ENCODE data around the gene NDUFA12.
A peak's percentile ranks its signal among the peaks of the same experiment; 100 is the strongest.

NDUFA12 gene

GRCh38 chr12:94963649-94964048 is 39.8 kb downstream of the NDUFA12 start:
- Mint-ChIP-seq H3K36me3 (no peaks in the 10 kb centered on the region), H3K4me3 (no peak overlapping the region), H3K27me3 (no peaks in the 10 kb centered on the region), H3K27ac (no peak overlapping the region), H3K4me1 (no peaks in the 10 kb centered on the region), H3K9me3 (no peaks in the 10 kb centered on the region)

DNA sequence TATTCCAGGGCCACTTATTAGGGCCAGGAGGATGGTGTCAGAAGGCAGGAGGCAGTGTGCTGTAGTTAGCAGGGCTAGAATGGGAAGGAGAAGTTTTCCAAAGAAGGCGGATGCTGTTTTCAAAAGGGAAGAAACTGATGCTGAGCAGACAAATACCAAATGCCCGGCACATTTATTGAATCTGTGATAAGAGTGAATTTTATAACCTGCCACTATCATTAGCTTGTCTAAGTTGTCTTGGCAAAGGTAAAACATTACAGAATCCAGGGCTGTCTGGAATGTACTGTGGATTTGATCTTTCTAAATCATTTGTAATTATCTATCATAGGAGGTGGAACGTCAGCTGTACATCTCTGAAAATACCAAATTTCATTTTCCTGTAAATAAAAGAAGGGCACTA is 40.8 kb downstream of the NDUFA12 start:
- no peak overlapping the region for H3K27ac Mint-ChIP-seq

GRCh38 chr12:94961911-94962310 is 41.6 kb downstream of the NDUFA12 start:
- H3K36me3 Mint-ChIP-seq, result no peaks in the 10 kb centered on the region

More for the DNA sequence above, 40.8 kb downstream of the NDUFA12 start:
- Mint-ChIP-seq H3K27me3 (no peaks in the 10 kb centered on the region), H3K4me1 (no peaks in the 10 kb centered on the region), H3K9me3 (no peaks in the 10 kb centered on the region), H3K4me3 (no peak overlapping the region), H3K36me3 (no peaks in the 10 kb centered on the region)

GRCh38 chr12:94961256-94961824 is 42.2 kb downstream of the NDUFA12 start:
- Mint-ChIP-seq H3K36me3 (no peaks in the 10 kb centered on the region), H3K4me3 (no peak overlapping the region), H3K27me3 (no peaks in the 10 kb centered on the region), H3K27ac (no peak overlapping the region), H3K9me3 (no peaks in the 10 kb centered on the region), H3K4me1 (peaks cover 4% of the 10 kb centered on the region)

More at GRCh38 chr12:94961911-94962310, 41.6 kb downstream of the NDUFA12 start:
- H3K9me3 Mint-ChIP-seq, result no peaks in the 10 kb centered on the region
- H3K27ac Mint-ChIP-seq, result no peak overlapping the region
- no peak overlapping the region for H3K4me3 Mint-ChIP-seq
- no peaks in the 10 kb centered on the region for H3K27me3 Mint-ChIP-seq
- no peaks in the 10 kb centered on the region for H3K4me1 Mint-ChIP-seq

DNA sequence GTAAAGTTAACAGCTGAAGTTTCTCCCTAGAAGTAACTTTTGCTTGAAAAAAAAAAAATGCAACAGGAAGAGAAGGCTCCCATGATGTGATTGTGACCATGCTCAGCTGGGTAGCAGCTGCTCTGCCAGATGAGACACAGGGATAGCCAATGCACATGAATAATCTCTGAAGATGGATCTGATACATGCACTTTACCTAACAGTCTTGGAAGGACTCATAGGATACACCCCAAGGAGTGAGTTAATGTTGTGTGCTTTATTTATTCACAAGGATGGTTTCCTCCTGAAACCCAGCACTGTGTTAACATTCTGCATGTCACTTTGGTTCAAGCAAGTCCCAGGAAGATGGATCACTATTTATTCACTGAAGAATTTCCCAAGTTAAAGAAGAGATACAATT is 46.5 kb downstream of the NDUFA12 start:
- Mint-ChIP-seq H3K36me3 (no peaks in the 10 kb centered on the region), H3K27me3 (peaks cover 11% of the 10 kb centered on the region), H3K4me1 (peaks cover 4% of the 10 kb centered on the region), H3K27ac (no peak overlapping the region), H3K9me3 (no peaks in the 10 kb centered on the region), H3K4me3 (no peak overlapping the region)

DNA sequence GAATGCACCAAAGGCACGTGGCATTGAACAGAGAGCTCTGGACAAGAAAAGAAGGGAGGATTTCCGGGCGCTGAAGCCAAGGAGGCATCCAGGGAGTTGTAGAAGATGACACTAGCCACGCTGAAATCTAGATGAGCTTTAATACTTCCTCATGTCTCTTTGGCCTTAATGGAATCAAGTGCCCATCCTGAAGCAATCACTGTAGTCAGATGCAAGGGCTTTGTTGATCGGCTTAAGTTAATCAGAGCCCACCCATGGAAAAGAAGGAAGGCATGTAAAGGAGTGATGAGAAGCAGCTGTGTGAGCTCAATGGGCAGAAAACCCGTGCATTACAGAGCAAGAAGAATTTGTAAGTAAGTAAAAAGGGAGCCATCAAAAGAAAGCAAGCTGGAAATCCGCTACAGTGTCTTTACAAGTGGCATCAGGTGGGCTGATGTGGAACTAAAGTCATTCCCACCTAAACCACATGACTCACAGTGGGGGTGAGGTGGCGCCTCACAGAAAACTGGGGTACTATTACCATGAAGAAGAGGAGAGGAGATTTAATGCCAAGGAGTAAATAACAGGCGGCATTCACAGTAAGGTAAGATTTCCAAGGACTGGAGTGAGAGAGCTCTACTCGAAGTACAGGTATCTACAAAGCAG is 48.4 kb downstream of the NDUFA12 start:
- Mint-ChIP-seq H3K27me3 (peaks cover 13% of the 10 kb centered on the region), H3K27ac (no peak overlapping the region), H3K4me3 (no peak overlapping the region), H3K9me3 (no peaks in the 10 kb centered on the region), H3K4me1 (peaks cover 4% of the 10 kb centered on the region), H3K36me3 (no peaks in the 10 kb centered on the region)

- Mint-ChIP-seq H3K9me3 (no peaks in the 10 kb centered on the region), H3K27me3 (peaks cover 13% of the 10 kb centered on the region), H3K4me1 (peaks cover 4% of the 10 kb centered on the region), H3K36me3 (no peaks in the 10 kb centered on the region), H3K4me3 (no peak overlapping the region), H3K27ac (no peak overlapping the region)
Observed at GRCh38 chr12:94954029-94954685, 49.3 kb downstream of the NDUFA12 start.

GRCh38 chr12:94952325-94952724 is 51.2 kb downstream of the NDUFA12 start:
- peaks cover 4% of the 10 kb centered on the region for H3K4me1 Mint-ChIP-seq
- no peak overlapping the region for H3K27ac Mint-ChIP-seq
- H3K27me3 Mint-ChIP-seq, result peaks cover 13% of the 10 kb centered on the region
- no peaks in the 10 kb centered on the region for H3K9me3 Mint-ChIP-seq
- no peak overlapping the region for H3K4me3 Mint-ChIP-seq
- no peaks in the 10 kb centered on the region for H3K36me3 Mint-ChIP-seq

- Mint-ChIP-seq H3K27me3 (peaks cover 13% of the 10 kb centered on the region), H3K9me3 (no peaks in the 10 kb centered on the region), H3K4me1 (no peaks in the 10 kb centered on the region), H3K4me3 (no peak overlapping the region), H3K27ac (no peak overlapping the region), H3K36me3 (no peaks in the 10 kb centered on the region)
Observed at GRCh38 chr12:94951071-94951934, 52.2 kb downstream of the NDUFA12 start.

DNA sequence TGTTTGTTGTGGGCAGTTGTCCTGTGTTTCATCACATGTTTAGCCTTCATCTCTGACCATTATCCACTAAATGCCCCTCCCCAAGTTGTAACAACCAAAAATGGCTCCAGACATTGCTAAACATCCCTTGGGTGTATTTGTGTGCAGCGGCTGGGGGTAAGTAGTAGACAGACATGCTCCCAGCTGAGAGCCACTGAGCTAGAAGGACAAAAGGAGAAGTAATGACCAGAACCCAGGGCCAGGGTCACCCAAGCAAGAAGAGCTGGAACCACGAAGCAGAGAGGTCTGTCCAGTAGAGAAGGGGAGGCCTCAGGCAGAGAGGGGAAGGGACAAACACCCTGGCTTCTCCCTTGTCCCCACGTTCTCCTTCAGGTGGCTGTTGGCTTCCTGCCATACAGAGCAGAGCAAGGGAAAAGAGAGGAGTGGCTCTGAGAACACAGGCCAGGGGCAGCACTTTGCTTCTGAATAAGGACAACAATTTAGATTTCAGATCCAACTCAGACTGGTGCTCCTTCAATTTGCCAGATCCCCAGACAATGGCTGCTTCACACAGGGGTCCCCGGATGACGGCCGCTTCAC is 55.2 kb downstream of the NDUFA12 start:
- no peak overlapping the region for H3K27ac Mint-ChIP-seq
- peaks cover 3% of the 10 kb centered on the region for H3K27me3 Mint-ChIP-seq
- peaks cover 10% of the 10 kb centered on the region for H3K9me3 Mint-ChIP-seq
- H3K4me1 Mint-ChIP-seq, result peaks cover 23% of the 10 kb centered on the region
- peaks cover 7% of the 10 kb centered on the region for H3K36me3 Mint-ChIP-seq
- H3K4me3 Mint-ChIP-seq, result no peak overlapping the region

DNA sequence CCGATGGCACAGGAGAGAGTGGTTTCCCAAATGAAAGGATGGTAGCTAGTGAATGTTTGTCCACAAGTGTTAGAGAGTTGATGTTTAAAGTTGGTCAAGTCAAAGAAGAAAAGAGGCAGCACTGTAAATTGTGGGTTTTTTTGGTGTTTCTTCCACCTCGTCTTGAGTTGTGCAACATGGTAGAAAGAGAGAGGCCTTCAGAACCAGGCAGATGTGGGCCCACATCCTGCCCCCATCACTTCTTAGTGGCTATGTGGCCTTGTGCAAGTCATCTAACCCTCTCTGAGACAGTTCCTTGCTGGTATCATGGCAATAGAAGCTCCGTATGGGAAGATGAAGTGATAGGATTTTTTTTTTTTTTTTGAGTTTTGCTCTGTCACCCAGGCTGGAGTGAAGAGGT is 60.8 kb downstream of the NDUFA12 start:
- H3K4me1 Mint-ChIP-seq, result peaks cover 48% of the 10 kb centered on the region
- H3K27me3 Mint-ChIP-seq, result no peaks in the 10 kb centered on the region
- H3K9me3 Mint-ChIP-seq, result peaks cover 10% of the 10 kb centered on the region
- H3K36me3 Mint-ChIP-seq, result peaks cover 7% of the 10 kb centered on the region
- peak overlapping the region; percentile 11 for H3K4me3 Mint-ChIP-seq
- H3K27ac Mint-ChIP-seq, result no peak overlapping the region

DNA sequence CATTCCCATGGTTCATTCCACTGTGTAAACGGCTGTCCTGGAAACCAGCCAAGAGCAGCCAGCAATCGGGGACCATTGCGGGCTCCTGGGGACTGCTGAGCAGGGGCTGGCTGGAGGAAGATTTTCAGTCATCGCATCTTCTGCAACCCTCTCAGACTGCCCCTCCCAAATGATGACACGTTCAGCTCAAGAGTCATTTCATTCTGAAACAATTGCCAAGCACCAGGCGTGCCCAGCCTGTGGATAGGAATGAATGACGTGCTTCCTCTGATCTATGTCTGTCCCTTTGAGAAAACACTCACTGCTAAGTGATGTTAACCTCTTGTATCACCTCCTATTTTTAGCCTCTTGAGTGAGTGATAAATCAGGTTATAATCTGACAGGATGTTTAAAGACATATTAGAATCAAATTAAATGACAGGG is 62.0 kb downstream of the NDUFA12 start:
- H3K27ac Mint-ChIP-seq, result no peak overlapping the region
- peaks cover 7% of the 10 kb centered on the region for H3K36me3 Mint-ChIP-seq
- peaks cover 48% of the 10 kb centered on the region for H3K4me1 Mint-ChIP-seq
- no peaks in the 10 kb centered on the region for H3K27me3 Mint-ChIP-seq
- peaks cover 10% of the 10 kb centered on the region for H3K9me3 Mint-ChIP-seq
- H3K4me3 Mint-ChIP-seq, result no peak overlapping the region

DNA sequence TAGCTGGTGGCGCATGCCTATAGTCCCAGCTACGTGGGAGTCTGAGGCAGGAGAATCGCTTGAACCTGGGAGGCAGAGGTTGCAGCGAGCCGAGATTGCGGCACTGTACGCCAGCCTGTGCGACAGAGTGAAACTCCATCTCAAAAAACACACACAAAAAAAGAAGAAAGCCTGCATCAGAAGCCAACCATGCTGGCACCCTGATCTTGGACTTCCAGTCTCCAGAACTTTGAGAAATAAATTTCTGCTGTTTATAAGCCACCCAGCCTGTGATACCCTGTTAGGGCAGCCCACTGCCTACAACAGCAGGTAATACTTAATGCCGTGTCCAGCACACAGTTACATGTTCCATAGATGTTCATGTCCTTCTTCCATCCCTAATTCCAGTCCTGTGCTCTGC is 62.7 kb downstream of the NDUFA12 start:
- H3K9me3 Mint-ChIP-seq, result peaks cover 10% of the 10 kb centered on the region
- H3K4me1 Mint-ChIP-seq, result peaks cover 45% of the 10 kb centered on the region
- no peaks in the 10 kb centered on the region for H3K27me3 Mint-ChIP-seq
- H3K27ac Mint-ChIP-seq, result no peak overlapping the region
- peaks cover 7% of the 10 kb centered on the region for H3K36me3 Mint-ChIP-seq
- no peak overlapping the region for H3K4me3 Mint-ChIP-seq

- Mint-ChIP-seq H3K27me3 (no peaks in the 10 kb centered on the region), H3K4me3 (no peak overlapping the region), H3K9me3 (peaks cover 2% of the 10 kb centered on the region), H3K4me1 (peaks cover 28% of the 10 kb centered on the region), H3K36me3 (no peaks in the 10 kb centered on the region), H3K27ac (no peak overlapping the region)
Observed at GRCh38 chr12:94938583-94938982, 64.9 kb downstream of the NDUFA12 start.

DNA sequence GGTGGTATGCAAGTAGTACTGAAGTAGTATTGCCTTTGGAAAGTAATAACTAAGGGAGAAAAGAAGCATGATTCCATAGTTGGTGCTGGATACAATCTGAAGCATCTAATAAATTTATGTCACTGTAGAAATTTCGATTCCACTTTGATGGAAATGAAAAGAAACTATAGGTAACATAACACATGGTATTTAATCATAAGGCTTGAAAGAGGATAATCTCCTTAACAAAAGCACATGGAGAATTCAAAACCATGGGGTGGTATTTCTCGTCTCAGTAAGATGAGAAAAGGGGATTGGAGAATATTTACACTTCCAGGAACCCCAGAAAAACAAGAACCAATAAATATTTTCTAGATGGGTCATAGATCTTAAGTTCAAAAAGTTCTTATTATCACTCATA is 72.7 kb downstream of the NDUFA12 start:
- H3K27me3 Mint-ChIP-seq, result no peaks in the 10 kb centered on the region
- no peaks in the 10 kb centered on the region for H3K4me1 Mint-ChIP-seq
- no peak overlapping the region for H3K4me3 Mint-ChIP-seq
- H3K9me3 Mint-ChIP-seq, result no peaks in the 10 kb centered on the region
- no peaks in the 10 kb centered on the region for H3K36me3 Mint-ChIP-seq
- H3K27ac Mint-ChIP-seq, result no peak overlapping the region

All from activated naive CD4-positive, alpha-beta T cell treated with anti-CD3 and anti-CD28 coated beads, Interleukin-2, amount 50 U/mL, for 24 hours (primary cell).